Measurements from ENCODE around the gene COPS9.

DNA sequence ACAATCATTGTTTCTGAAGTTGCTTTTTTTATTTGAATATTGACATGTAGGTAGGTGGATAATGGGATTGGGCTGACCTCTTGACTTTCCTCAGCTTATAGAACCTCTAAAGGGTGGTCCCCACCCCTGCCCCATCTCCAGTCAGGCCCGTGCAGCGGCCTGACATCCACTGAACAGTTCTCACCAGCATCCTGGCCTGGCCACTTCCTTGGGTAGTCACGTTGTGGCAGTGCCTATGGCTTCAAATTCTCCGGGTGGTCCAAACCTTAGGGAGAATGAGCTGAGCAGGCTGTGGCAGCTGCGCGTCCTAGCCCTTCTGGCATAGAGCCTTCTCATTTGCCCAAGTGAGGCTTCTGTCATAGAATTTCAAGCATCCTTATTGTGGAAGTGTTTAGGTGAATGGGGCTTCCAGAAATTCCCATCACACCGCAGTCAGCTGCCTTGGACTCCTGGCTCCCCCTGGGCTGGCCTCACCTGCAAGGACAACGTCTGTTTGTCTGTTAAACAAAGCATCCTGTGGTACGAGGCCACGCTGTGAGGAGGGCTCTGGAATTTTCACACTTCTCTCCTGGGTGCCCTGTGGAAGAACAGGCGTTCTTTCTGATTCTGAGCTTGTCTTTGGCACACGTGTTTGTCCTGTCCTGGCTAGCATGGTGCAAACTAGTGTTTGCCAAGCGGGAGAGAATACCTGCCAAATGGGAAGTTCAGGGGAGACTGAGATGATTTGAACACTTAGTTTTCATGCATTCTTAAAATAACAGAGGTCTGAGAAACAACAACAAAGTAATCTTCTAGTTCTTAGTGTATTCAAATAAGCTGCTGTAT, 36.2 kb upstream of the COPS9 start:
- TF ChIP-seq, protein P1, sequence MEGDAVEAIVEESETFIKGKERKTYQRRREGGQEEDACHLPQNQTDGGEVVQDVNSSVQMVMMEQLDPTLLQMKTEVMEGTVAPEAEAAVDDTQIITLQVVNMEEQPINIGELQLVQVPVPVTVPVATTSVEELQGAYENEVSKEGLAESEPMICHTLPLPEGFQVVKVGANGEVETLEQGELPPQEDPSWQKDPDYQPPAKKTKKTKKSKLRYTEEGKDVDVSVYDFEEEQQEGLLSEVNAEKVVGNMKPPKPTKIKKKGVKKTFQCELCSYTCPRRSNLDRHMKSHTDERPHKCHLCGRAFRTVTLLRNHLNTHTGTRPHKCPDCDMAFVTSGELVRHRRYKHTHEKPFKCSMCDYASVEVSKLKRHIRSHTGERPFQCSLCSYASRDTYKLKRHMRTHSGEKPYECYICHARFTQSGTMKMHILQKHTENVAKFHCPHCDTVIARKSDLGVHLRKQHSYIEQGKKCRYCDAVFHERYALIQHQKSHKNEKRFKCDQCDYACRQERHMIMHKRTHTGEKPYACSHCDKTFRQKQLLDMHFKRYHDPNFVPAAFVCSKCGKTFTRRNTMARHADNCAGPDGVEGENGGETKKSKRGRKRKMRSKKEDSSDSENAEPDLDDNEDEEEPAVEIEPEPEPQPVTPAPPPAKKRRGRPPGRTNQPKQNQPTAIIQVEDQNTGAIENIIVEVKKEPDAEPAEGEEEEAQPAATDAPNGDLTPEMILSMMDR (IDR thresholded peaks at IDR 0.05) = no peak
- TF ChIP-seq, protein P2, sequence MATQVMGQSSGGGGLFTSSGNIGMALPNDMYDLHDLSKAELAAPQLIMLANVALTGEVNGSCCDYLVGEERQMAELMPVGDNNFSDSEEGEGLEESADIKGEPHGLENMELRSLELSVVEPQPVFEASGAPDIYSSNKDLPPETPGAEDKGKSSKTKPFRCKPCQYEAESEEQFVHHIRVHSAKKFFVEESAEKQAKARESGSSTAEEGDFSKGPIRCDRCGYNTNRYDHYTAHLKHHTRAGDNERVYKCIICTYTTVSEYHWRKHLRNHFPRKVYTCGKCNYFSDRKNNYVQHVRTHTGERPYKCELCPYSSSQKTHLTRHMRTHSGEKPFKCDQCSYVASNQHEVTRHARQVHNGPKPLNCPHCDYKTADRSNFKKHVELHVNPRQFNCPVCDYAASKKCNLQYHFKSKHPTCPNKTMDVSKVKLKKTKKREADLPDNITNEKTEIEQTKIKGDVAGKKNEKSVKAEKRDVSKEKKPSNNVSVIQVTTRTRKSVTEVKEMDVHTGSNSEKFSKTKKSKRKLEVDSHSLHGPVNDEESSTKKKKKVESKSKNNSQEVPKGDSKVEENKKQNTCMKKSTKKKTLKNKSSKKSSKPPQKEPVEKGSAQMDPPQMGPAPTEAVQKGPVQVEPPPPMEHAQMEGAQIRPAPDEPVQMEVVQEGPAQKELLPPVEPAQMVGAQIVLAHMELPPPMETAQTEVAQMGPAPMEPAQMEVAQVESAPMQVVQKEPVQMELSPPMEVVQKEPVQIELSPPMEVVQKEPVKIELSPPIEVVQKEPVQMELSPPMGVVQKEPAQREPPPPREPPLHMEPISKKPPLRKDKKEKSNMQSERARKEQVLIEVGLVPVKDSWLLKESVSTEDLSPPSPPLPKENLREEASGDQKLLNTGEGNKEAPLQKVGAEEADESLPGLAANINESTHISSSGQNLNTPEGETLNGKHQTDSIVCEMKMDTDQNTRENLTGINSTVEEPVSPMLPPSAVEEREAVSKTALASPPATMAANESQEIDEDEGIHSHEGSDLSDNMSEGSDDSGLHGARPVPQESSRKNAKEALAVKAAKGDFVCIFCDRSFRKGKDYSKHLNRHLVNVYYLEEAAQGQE (IDR thresholded peaks at IDR 0.05; ENCODE audit: insufficient read depth in 1 of 2, low read depth in 2 of 2, low read length in 1 of 2) = no peak
